GM23248 (cell line): ENCODE results near the gene MAMDC2. TPM values are rescaled to one million over a fixed set of nuclear protein-coding genes. Genes with fewer than 3 reads are reported as not detected.

Experiments used
- DNase-seq: peaks from one replicate; pipeline ENCODE4 v3.0.0-alpha.2; 2015
- H2AFZ ChIP-seq: fragments of 200-600 bp; sonication (generic); 2 replicates; pipeline ENCODE4 v1.6.1; 2016; ENCODE audit warnings: antibody characterized with exemption
- H3F3A ChIP-seq: fragments of 200-600 bp; sonication (generic); 2 replicates; pipeline ENCODE4 v1.6.1; 2016; ENCODE audit warnings: mild to moderate bottlenecking, antibody characterized with exemption, mixed run types; ENCODE audit not compliant: insufficient read depth
- H3K27ac ChIP-seq: fragments of 200-600 bp; sonication (generic); 2 replicates; pipeline ENCODE4 v1.5.1; 2016; ENCODE audit warnings: mild to moderate bottlenecking
- H3K27me3 ChIP-seq: fragments of 200-600 bp; sonication (generic); replicated peaks from 2 replicates; pipeline ENCODE4 v1.6.1; 2016; ENCODE audit warnings: mild to moderate bottlenecking; ENCODE audit not compliant: insufficient read depth
- H3K36me3 ChIP-seq: fragments of 200-600 bp; sonication (generic); 2 replicates; pipeline ENCODE4 v1.6.1; 2016; ENCODE audit warnings: low read depth, mild to moderate bottlenecking
- H3K4me1 ChIP-seq: fragments of 200-600 bp; sonication (generic); 2 replicates; pipeline ENCODE4 v1.6.1; 2016; ENCODE audit warnings: mild to moderate bottlenecking; ENCODE audit not compliant: insufficient read depth
- H3K4me2 ChIP-seq: fragments of 200-600 bp; sonication (generic); one replicate; pipeline ENCODE4 v1.6.1; 2016; ENCODE audit warnings: mild to moderate bottlenecking; ENCODE audit not compliant: unreplicated experiment
- H3K4me3 ChIP-seq: fragments of 200-600 bp; sonication (generic); 2 replicates; pipeline ENCODE4 v1.5.1; 2016; ENCODE audit warnings: mild to moderate bottlenecking
- H3K79me2 ChIP-seq: fragments of 200-600 bp; sonication (generic); 2 replicates; pipeline ENCODE4 v1.6.1; 2016; ENCODE audit warnings: mild to moderate bottlenecking; ENCODE audit not compliant: insufficient read depth
- H3K9ac ChIP-seq: fragments of 200-600 bp; sonication (generic); 2 replicates; pipeline ENCODE4 v1.6.1; 2016; ENCODE audit warnings: mild to moderate bottlenecking
- H3K9me2 ChIP-seq: fragments of 200-600 bp; sonication (generic); 2 replicates; pipeline ENCODE4 v1.6.1; 2016; ENCODE audit warnings: mixed run types, mild to moderate bottlenecking, moderate library complexity; ENCODE audit not compliant: insufficient read depth
- H3K9me3 ChIP-seq: fragments of 200-600 bp; sonication (generic); one replicate; pipeline ENCODE4 v1.6.1; 2017; ENCODE audit warnings: low read depth
- H4K20me1 ChIP-seq: fragments of 200-600 bp; sonication (generic); 2 replicates; pipeline ENCODE4 v1.6.0; 2016; ENCODE audit not compliant: insufficient read depth
- EZH2 ChIP-seq: fragments of 200-600 bp; sonication (generic); IDR thresholded peaks from 2 replicates; pipeline ENCODE4 v1.6.1; 2018; ENCODE audit warnings: antibody characterized with exemption, mild to moderate bottlenecking; ENCODE audit not compliant: insufficient read depth, poor library complexity, severe bottlenecking
- EZH2phosphoT487 ChIP-seq: fragments of 200-600 bp; sonication (generic); IDR thresholded peaks from 2 replicates; pipeline ENCODE4 v1.6.1; 2018; ENCODE audit warnings: antibody characterized with exemption, moderate library complexity, mild to moderate bottlenecking, low read depth; ENCODE audit not compliant: insufficient read depth
- WGBS, 2 experiments: methylation state at CpG; one replicate each; pipeline ENCODE4 v1.1.6; 2015 to 2017; ENCODE audit warnings: low lambda C conversion rate in 2 of 2, low coverage in 1 of 2; ENCODE audit errors: missing lambda C conversion rate in 2 of 2; 5-methylcytosine and 5-hydroxymethylcytosine counted together
- in situ Hi-C: fragments of 300-500 bp; cut with MboI; formaldehyde crosslinking; loops from 2 replicates; pipeline ENCODE4 v1.15.0; 2020
- polyA plus RNA-seq: library from polyadenylated mRNA; unstranded; fragments of >200 nt; fragmentation: Nextera tagmentation; extraction: Ambion mirVana; gene quantifications from 2 replicates; pipeline ENCODE4 v1.2.1, GENCODE V29; 2016
- total RNA-seq: library from RNA; depleted of rRNA; stranded (reverse); fragments of >200 nt; shearing (Covaris generic); gene quantifications from 2 replicates; pipeline ENCODE4 v1.2.3, GENCODE V29; 2014

The MAMDC2 gene
- total and polyA plus RNA-seq, 2 experiments from 2014 or later = 0.45 TPM; not detected in 1

- H3K79me2 ChIP-seq = no peaks in the 10 kb centered on the region
These were observed 89.9 kb downstream of the MAMDC2 start for GRCh38 chr9:70133253-70134208.

GRCh38 chr9:70134360-70134759 is 90.7 kb downstream of the MAMDC2 start:
- no peak for DNase-seq
- Histone ChIP-seq H3K27me3 (no peaks in the 10 kb centered on the region), H4K20me1 (no peaks in the 10 kb centered on the region), H3K9me3 (no peaks in the 10 kb centered on the region), H3K27ac (no peak overlapping the region), H3K4me3 (no peak overlapping the region), H3K36me3 (no peaks in the 10 kb centered on the region), H3K4me1 (peaks cover 34% of the 10 kb centered on the region), H3K4me2 (no peak overlapping the region), H3K79me2 (no peaks in the 10 kb centered on the region), H3K9me2 (no peaks in the 10 kb centered on the region), H3K9ac (no peak overlapping the region), H2AFZ (no peak overlapping the region), H3F3A (peaks cover 15% of the 10 kb centered on the region; the same call in 1 of the 2 replicates)
- in situ Hi-C loops = no loop called here
- no peak for TF ChIP-seq EZH2phosphoT487
- TF ChIP-seq EZH2 = no peak
- 100% methylated on average over 1 of the region's 1 CpG for WGBS, 2 experiments

More at GRCh38 chr9:70133253-70134208, 89.9 kb downstream of the MAMDC2 start:
- Histone ChIP-seq H3K4me3 (no peak overlapping the region), H3K4me2 (no peak overlapping the region), H4K20me1 (no peaks in the 10 kb centered on the region), H3K9ac (no peak overlapping the region), H2AFZ (no peak overlapping the region), H3K36me3 (no peaks in the 10 kb centered on the region), H3K4me1 (peaks cover 34% of the 10 kb centered on the region), H3K27ac (no peak overlapping the region), H3K9me3 (no peaks in the 10 kb centered on the region), H3K27me3 (no peaks in the 10 kb centered on the region), H3F3A (peaks cover 15% of the 10 kb centered on the region; the same call in 1 of the 2 replicates), H3K9me2 (no peaks in the 10 kb centered on the region)
- no peak for TF ChIP-seq EZH2
- WGBS, 2 experiments = 45 to 47% methylated on average over 6 of the region's 6 CpGs
- in situ Hi-C loops = no loop called here
- peak; percentile 54 for DNase-seq

- Histone ChIP-seq H4K20me1 (no peaks in the 10 kb centered on the region), H3K27me3 (no peaks in the 10 kb centered on the region), H3K4me1 (peaks cover 34% of the 10 kb centered on the region), H3K79me2 (no peaks in the 10 kb centered on the region), H3K27ac (no peak overlapping the region), H3K9ac (no peak overlapping the region), H3K9me3 (no peaks in the 10 kb centered on the region), H2AFZ (no peak overlapping the region), H3K4me3 (no peak overlapping the region), H3K36me3 (no peaks in the 10 kb centered on the region), H3K4me2 (no peak overlapping the region), H3F3A (peaks cover 15% of the 10 kb centered on the region; the same call in 1 of the 2 replicates), H3K9me2 (no peaks in the 10 kb centered on the region)
- DNase-seq = peak; percentile 36
- in situ Hi-C loops = no loop called here
- TF ChIP-seq EZH2 = no peak
- TF ChIP-seq EZH2phosphoT487 = no peak
These were observed 91.5 kb downstream of the MAMDC2 start for GRCh38 chr9:70135176-70135575.

GRCh38 chr9:70136632-70137031 is 93.0 kb downstream of the MAMDC2 start:
- no peaks in the 10 kb centered on the region for H3K27me3 ChIP-seq
- no peak overlapping the region for H3K9ac ChIP-seq
- H3F3A ChIP-seq = peaks cover 15% of the 10 kb centered on the region; the same call in 1 of the 2 replicates
- no peaks in the 10 kb centered on the region for H3K9me2 ChIP-seq
- 0 to 7% methylated on average over 1 of the region's 1 CpG for WGBS, 2 experiments
- H3K9me3 ChIP-seq = no peaks in the 10 kb centered on the region
- peak; percentile 54 for DNase-seq
- no peaks in the 10 kb centered on the region for H4K20me1 ChIP-seq
- no peak overlapping the region for H3K4me2 ChIP-seq
- no peaks in the 10 kb centered on the region for H3K79me2 ChIP-seq
- no peak overlapping the region for H2AFZ ChIP-seq
- H3K27ac ChIP-seq = no peak overlapping the region
- no peaks in the 10 kb centered on the region for H3K36me3 ChIP-seq
- H3K4me1 ChIP-seq = peaks cover 34% of the 10 kb centered on the region
- TF ChIP-seq EZH2 (no peak), EZH2phosphoT487 (0 out of 2 replicates have a peak, but pooled peaks have one; percentile 61)
- no peak overlapping the region for H3K4me3 ChIP-seq
- in situ Hi-C loops = no loop called here
